Neuron (in vitro differentiated cells): ENCODE results near the gene C5orf22.
"Not testable (repeated sequence)": the region's sequence is repeated elsewhere in the genome, so short reads cannot be mapped to it uniquely, and the experiment has no call there.

Experiments used
- H2AFZ ChIP-seq: one replicate; pipeline ENCODE4 v1.6.1; 2013; ENCODE audit warnings: low read depth, mild to moderate bottlenecking, inconsistent platforms, low read length, moderate library complexity
- H3K27me3 ChIP-seq: one replicate; pipeline ENCODE4 v1.6.1; 2013; ENCODE audit warnings: low read length; ENCODE audit not compliant: insufficient read depth
- H3K36me3 ChIP-seq: one replicate; pipeline ENCODE4 v1.6.1; 2013; ENCODE audit warnings: low read length; ENCODE audit not compliant: insufficient read depth
- H3K4me1 ChIP-seq: one replicate; pipeline ENCODE4 v1.6.1; 2013; ENCODE audit warnings: low read length; ENCODE audit not compliant: insufficient read depth
- H3K4me3 ChIP-seq: 2 replicates; pipeline ENCODE4 v1.5.1; 2013; ENCODE audit warnings: mild to moderate bottlenecking, low read length, moderate library complexity
- H3K9me3 ChIP-seq: one replicate; pipeline ENCODE4 v1.6.1; 2013; ENCODE audit warnings: low read length

Gene C5orf22

DNA sequence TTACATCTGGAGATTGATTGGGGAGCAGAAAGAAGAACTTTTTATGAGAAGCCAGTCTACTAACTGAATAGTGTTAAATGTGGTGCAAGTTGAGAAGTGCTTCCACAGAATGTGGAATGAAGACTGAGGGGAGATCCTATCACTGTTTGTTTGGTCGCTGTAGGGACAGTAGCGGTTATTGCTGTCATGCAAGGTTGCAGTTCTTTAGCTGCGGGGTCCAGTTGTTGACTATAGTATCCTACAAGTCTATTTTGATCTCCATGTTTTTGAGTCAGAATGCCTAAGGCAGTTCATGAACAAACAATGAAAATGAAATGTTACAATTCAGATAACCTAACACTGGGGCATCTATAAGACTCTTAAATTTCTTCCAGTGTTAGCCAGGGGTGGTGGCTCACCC, 61.6 kb downstream of the C5orf22 start:
- Histone ChIP-seq H3K36me3 (no peaks in the 10 kb centered on the region), H3K9me3 (no peaks in the 10 kb centered on the region), H3K27me3 (no peaks in the 10 kb centered on the region), H2AFZ (no peak overlapping the region), H3K4me1 (no peaks in the 10 kb centered on the region), H3K4me3 (no peak overlapping the region)

DNA sequence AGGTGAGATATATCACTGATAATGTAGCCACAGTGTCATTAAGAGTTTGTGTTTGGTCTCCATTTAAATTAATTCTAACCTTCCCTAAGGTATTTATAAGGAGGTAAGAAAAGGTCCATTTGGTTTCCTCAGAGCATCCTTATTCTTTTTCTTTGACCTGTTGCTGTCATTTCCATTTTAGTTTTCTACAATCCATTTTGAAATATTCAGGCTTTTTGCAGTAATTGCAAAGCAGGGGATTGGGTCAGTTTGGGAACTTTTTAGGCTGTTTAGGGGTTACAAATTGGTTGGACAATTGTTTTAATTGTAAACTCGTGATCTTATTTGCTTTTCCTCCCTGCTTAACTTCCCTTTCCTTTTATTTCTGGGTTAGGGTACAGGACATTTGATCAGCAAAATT, 64.3 kb downstream of the C5orf22 start:
- H3K9me3 ChIP-seq, result no peaks in the 10 kb centered on the region
- H3K36me3 ChIP-seq, result no peaks in the 10 kb centered on the region
- no peak overlapping the region for H3K4me3 ChIP-seq
- no peaks in the 10 kb centered on the region for H3K4me1 ChIP-seq
- H2AFZ ChIP-seq, result no peak overlapping the region
- no peaks in the 10 kb centered on the region for H3K27me3 ChIP-seq

DNA sequence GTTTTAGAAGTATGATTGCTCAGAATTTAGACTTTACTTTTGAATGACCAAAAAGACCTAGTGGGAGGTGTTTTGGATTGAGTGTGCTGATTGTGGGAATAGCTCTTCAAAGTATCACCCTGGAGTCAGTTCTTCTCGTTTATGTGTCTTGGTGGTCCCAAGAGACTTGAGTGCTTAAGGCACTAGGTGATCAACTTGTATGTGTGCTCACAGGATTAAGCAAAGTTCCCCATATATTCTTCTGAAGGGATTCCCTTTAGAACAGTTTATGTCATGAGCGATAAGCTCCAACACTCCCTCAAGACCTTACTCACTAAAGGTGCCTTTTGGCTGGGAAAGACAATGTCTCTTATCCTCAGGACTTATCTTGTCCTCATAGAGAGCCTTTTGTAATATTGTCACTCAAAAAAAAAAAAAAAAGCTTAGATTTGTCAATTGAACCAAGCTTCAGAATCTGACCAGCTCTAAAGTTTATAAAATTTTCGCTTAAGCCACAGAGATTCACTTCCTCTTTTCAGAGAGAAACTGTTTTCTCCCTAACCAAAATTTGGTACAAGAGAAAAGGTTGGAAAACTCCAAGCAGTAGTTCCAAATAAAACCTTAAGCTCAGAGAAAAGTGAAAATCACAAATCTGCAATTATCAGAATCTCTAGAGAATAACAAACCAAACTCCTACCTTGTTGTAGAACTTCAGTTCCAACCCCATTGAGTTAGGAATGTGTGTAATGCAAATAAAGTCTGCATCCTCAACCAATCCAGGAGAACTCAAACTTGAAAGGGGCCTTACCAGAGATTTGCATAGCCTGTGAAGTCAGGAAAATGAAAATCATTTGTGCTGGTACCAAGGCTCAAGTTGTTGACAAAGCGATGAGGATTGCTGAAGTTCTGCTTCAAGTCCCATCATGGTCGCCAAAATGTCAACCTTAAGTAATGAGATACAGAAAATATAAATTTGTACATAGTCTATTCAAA, 66.8 kb downstream of the C5orf22 start:
- Histone ChIP-seq H2AFZ (no peak overlapping the region), H3K9me3 (no peaks in the 10 kb centered on the region), H3K27me3 (no peaks in the 10 kb centered on the region), H3K4me3 (no peak overlapping the region), H3K36me3 (no peaks in the 10 kb centered on the region), H3K4me1 (no peaks in the 10 kb centered on the region)

DNA sequence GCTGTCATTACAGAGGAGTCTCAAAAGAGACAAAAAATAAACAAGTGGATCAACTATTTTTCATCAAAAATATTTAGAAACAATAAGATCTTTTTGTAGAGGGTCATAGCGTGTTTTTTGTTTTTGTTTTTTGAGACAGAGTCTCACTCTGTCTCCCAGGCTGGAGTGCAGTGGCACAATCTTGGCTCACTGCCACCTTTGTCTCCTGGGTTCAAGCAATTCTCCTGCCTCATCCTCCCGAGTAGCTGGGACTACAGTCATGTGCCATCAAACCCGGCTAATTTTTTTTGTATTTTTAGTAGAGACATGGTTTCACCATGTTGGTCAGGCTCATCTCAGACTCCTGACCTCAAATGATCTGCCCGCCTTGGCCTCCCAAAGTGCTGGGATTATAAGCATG, 70.2 kb downstream of the C5orf22 start:
- not testable (repeated sequence) for H3K36me3 ChIP-seq, H2AFZ ChIP-seq, H3K4me3 ChIP-seq, H3K9me3 ChIP-seq, H3K4me1 ChIP-seq, H3K27me3 ChIP-seq

DNA sequence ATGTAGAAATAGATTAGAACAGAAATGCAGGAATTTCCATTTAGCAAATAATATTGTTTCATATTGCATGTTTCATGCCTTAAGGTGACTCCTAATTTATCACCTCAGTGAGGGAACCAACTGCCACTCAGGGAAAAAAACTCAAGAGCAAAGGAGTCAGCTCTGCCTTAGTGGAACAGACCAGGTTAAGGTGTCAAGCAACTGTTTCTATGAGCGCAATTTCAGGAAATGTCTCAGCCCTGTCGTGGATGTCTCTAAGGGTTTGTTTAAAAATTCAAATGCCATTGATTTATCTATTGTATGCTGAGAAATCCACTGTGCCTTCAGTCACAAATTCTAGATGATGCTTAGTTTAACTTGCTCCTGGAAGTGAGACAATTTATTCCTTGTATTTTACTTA, 72.1 kb downstream of the C5orf22 start:
- H3K36me3 ChIP-seq, result no peaks in the 10 kb centered on the region
- H3K4me1 ChIP-seq, result no peaks in the 10 kb centered on the region
- H2AFZ ChIP-seq, result no peak overlapping the region
- H3K4me3 ChIP-seq, result no peak overlapping the region
- H3K27me3 ChIP-seq, result no peaks in the 10 kb centered on the region
- H3K9me3 ChIP-seq, result no peaks in the 10 kb centered on the region

DNA sequence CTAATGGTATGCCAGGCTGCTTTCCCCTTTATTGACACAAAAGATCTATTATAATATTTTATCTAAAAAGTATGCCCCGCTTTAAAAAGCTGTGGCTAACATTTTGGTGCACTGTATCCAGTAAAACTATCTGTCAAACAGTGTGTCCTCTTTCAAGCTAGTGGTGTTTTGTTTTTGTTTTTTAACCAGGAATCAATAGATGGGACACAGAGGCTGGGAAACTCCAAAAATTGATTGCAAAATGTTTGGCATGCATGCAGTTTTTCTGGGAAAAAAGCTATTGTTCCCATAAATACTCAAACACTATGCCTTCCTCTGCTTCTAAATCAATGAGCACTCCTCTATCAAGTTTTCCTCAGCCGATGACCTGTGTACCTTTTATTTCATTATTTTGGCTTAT, 72.5 kb downstream of the C5orf22 start:
- Histone ChIP-seq H3K36me3 (no peaks in the 10 kb centered on the region), H3K27me3 (no peaks in the 10 kb centered on the region), H3K4me3 (no peak overlapping the region), H2AFZ (no peak overlapping the region), H3K4me1 (no peaks in the 10 kb centered on the region), H3K9me3 (no peaks in the 10 kb centered on the region)
